ENCODE measurements around the gene METTL21A.

DNA sequence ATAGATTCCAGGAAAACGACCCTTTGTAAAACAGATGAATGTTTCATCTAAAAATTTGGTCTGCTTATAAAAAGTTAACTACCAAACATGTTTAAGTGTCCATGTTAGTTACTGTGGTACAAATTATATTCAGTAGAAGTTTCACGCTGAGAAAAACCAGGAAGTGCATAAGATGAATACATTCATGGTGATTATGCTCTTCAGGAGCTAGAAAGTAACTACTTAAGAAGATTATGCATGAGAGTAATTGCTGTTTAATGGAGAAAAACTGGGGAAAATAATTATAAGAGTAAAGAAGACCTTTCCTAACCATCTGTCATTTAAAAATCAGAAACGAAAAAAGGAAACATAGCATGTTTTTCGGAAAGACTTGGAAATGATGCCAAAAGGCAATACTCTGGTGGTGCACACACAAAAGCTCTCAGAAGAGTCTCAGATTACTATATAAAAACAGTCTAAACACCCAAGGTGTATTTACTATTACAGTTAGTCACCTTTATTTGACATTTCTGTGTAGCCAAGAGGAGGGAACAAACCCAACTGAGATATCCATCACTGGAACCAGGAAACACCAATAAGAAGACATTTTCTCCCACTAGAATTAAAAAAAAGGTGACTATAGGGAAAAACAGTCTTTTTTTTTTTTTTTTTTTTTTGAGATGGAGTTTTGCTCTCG is 38.8 kb upstream of the METTL21A start:
- TF ChIP-seq, protein P1, sequence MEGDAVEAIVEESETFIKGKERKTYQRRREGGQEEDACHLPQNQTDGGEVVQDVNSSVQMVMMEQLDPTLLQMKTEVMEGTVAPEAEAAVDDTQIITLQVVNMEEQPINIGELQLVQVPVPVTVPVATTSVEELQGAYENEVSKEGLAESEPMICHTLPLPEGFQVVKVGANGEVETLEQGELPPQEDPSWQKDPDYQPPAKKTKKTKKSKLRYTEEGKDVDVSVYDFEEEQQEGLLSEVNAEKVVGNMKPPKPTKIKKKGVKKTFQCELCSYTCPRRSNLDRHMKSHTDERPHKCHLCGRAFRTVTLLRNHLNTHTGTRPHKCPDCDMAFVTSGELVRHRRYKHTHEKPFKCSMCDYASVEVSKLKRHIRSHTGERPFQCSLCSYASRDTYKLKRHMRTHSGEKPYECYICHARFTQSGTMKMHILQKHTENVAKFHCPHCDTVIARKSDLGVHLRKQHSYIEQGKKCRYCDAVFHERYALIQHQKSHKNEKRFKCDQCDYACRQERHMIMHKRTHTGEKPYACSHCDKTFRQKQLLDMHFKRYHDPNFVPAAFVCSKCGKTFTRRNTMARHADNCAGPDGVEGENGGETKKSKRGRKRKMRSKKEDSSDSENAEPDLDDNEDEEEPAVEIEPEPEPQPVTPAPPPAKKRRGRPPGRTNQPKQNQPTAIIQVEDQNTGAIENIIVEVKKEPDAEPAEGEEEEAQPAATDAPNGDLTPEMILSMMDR (IDR thresholded peaks at IDR 0.05 in 8 of 11, conservative IDR thresholded peaks at IDR 0.05 in 3 of 11): no peak
- no peak for TF ChIP-seq POLR2A (IDR thresholded peaks at IDR 0.05)
- no peak for TF ChIP-seq POLR2AphosphoS5 (IDR thresholded peaks at IDR 0.05)

Measured in spleen (tissue), 7 donors.